Activated B cell treated with CpG ODN at 0.5 μM for 24 hours (primary cell): ENCODE results near the gene SLC1A7. TPM values are rescaled to one million over a fixed set of nuclear protein-coding genes. Genes with fewer than 3 reads are reported as not detected.

Experiments used
- ATAC-seq: fragments of 200-7000 bp; cut with Tn5 transposase; one replicate; pipeline ENCODE4 v1.10.0; 2021; ENCODE audit warnings: low read depth, mild to moderate bottlenecking, moderate library complexity
- CTCF ChIA-PET: fragments of 350-600 bp; sonication (Branson Sonifier 250); formaldehyde crosslinking; loops from one replicate; lab custom pipeline; 2021; ENCODE audit warnings: antibody characterized with exemption; lab: Charles Lee
- POLR2A ChIA-PET: fragments of 350-600 bp; sonication (Branson Sonifier 250); formaldehyde crosslinking; loops from one replicate; lab custom pipeline; 2021; ENCODE audit warnings: antibody characterized with exemption; lab: Charles Lee
- DNase-seq: peaks from one replicate; pipeline ENCODE4 v3.0.0; 2022
- H3K27ac Mint-ChIP-seq: one replicate; pipeline ENCODE4 v1.8.0; 2020; ENCODE audit warnings: mixed read lengths
- H3K27me3 Mint-ChIP-seq: one replicate; pipeline ENCODE4 v1.8.0; 2021; ENCODE audit warnings: mixed read lengths
- H3K36me3 Mint-ChIP-seq: one replicate; pipeline ENCODE4 v1.8.0; 2021; ENCODE audit warnings: low read depth, mixed read lengths
- H3K4me1 Mint-ChIP-seq: one replicate; pipeline ENCODE4 v1.8.0; 2021; ENCODE audit warnings: mixed read lengths
- H3K4me3 Mint-ChIP-seq: one replicate; pipeline ENCODE4 v1.8.0; 2020; ENCODE audit warnings: mild to moderate bottlenecking, mixed read lengths
- H3K9me3 Mint-ChIP-seq: one replicate; pipeline ENCODE4 v1.8.0; 2020; ENCODE audit warnings: mixed read lengths
- intact Hi-C: fragments of 100-400 bp; cut with micrococcal nuclease; formaldehyde crosslinking; loops from one replicate; pipeline ENCODE4 v1.15.1; 2024
- total RNA-seq: library from RNA; stranded (reverse); gene quantifications from 2 replicates; pipeline ENCODE4 v1.2.3, GENCODE V29; 2022
- TF ChIP-seq, protein P1 (sequence below): fragments of 200-600 bp; IDR thresholded peaks from one replicate; pipeline ENCODE4 v1.8.0; 2022; ENCODE audit warnings: antibody characterized with exemption, mild to moderate bottlenecking

Gene SLC1A7
- total RNA-seq, 1 donor from 2014 or later: not detected

- CTCF ChIA-PET: no interaction called here
- TF ChIP-seq, protein P1, sequence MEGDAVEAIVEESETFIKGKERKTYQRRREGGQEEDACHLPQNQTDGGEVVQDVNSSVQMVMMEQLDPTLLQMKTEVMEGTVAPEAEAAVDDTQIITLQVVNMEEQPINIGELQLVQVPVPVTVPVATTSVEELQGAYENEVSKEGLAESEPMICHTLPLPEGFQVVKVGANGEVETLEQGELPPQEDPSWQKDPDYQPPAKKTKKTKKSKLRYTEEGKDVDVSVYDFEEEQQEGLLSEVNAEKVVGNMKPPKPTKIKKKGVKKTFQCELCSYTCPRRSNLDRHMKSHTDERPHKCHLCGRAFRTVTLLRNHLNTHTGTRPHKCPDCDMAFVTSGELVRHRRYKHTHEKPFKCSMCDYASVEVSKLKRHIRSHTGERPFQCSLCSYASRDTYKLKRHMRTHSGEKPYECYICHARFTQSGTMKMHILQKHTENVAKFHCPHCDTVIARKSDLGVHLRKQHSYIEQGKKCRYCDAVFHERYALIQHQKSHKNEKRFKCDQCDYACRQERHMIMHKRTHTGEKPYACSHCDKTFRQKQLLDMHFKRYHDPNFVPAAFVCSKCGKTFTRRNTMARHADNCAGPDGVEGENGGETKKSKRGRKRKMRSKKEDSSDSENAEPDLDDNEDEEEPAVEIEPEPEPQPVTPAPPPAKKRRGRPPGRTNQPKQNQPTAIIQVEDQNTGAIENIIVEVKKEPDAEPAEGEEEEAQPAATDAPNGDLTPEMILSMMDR: no peak
- Mint-ChIP-seq H3K9me3 (no peaks in the 10 kb centered on the region), H3K4me3 (no peak overlapping the region), H3K4me1 (no peaks in the 10 kb centered on the region), H3K36me3 (no peaks in the 10 kb centered on the region), H3K27me3 (peaks cover 12% of the 10 kb centered on the region), H3K27ac (no peak overlapping the region)
- ATAC-seq (no peak), DNase-seq (no peak)
- intact Hi-C loops: no loop called here
- POLR2A ChIA-PET: no interaction called here
These were observed 14.9 kb downstream of the SLC1A7 start for GRCh38 chr1:53127546-53127945.

DNA sequence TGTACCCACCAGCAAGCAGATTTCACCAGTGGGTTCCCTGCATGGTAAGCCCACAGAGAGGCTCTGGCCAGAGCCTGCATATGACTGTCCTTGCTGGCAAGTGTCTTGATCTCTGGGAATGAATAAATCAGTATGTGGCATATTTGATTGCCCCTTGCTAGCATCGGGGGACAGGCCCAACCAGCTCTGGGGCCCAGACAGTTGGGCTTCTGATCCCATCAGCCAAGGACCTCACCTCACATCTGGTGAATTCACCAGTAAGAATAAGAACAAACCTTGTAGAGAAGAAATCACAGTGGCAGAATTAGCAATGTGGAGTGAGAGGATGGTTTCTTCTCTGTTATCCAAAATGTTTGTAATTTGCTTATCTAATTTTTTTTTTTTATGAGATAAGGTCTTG lies 15.9 kb downstream of the SLC1A7 start:
- no peak for ATAC-seq

GRCh38 chr1:53125623-53126360 lies 16.6 kb downstream of the SLC1A7 start:
- Mint-ChIP-seq H3K4me3 (no peak overlapping the region), H3K4me1 (no peaks in the 10 kb centered on the region), H3K27me3 (peaks cover 15% of the 10 kb centered on the region), H3K27ac (no peak overlapping the region), H3K36me3 (no peaks in the 10 kb centered on the region), H3K9me3 (no peaks in the 10 kb centered on the region)
- ATAC-seq (no peak), DNase-seq (no peak)
- TF ChIP-seq, protein P1: no peak
- intact Hi-C loops: no loop called here
- ChIA-PET CTCF (no interaction called here), POLR2A (no interaction called here)

More for the DNA sequence above, 15.9 kb downstream of the SLC1A7 start:
- no peak overlapping the region for H3K4me3 Mint-ChIP-seq
- H3K27ac Mint-ChIP-seq: no peak overlapping the region
- TF ChIP-seq, protein P1: no peak
- CTCF ChIA-PET: no interaction called here
- peaks cover 12% of the 10 kb centered on the region for H3K27me3 Mint-ChIP-seq
- POLR2A ChIA-PET: no interaction called here
- no peak for DNase-seq
- no peaks in the 10 kb centered on the region for H3K36me3 Mint-ChIP-seq
- no peaks in the 10 kb centered on the region for H3K4me1 Mint-ChIP-seq
- H3K9me3 Mint-ChIP-seq: no peaks in the 10 kb centered on the region
- intact Hi-C loops: no loop called here

DNA sequence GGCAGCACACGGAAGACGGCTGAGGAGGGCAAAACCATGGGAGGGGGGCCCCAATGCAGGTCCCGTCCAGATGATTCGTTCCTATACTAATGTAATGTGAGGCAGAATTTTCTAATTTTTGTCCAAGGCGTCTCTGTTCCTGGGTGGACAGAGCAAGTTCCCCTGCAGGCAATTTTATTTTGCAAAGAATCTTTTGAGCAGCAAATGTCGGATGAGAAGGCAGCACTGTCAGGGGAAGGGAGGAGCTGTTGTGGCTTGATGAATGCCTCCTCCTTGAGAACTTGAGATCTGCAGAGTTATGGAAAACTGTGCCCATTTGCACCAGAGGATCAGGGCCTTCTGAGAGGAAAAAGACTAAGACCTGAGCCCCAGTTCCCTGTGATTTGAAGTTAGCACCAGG lies 17.3 kb downstream of the SLC1A7 start:
- Mint-ChIP-seq H3K27ac (no peak overlapping the region), H3K27me3 (peaks cover 15% of the 10 kb centered on the region), H3K9me3 (no peaks in the 10 kb centered on the region), H3K4me1 (no peaks in the 10 kb centered on the region), H3K36me3 (no peaks in the 10 kb centered on the region), H3K4me3 (no peak overlapping the region)
- no peak for ATAC-seq
- intact Hi-C loops: no loop called here
- CTCF ChIA-PET: no interaction called here
- TF ChIP-seq, protein P1: no peak
- POLR2A ChIA-PET: no interaction called here
- DNase-seq: no peak

GRCh38 chr1:53123453-53124140 lies 18.8 kb downstream of the SLC1A7 start:
- no peak overlapping the region for H3K4me3 Mint-ChIP-seq
- H3K27ac Mint-ChIP-seq: no peak overlapping the region
- no peaks in the 10 kb centered on the region for H3K36me3 Mint-ChIP-seq
- H3K27me3 Mint-ChIP-seq: peaks cover 15% of the 10 kb centered on the region
- no peaks in the 10 kb centered on the region for H3K4me1 Mint-ChIP-seq
- intact Hi-C loops: no loop called here
- H3K9me3 Mint-ChIP-seq: no peaks in the 10 kb centered on the region
- ChIA-PET POLR2A (no interaction called here), CTCF (no interaction called here)
- no peak for ATAC-seq
- TF ChIP-seq, protein P1: no peak
- DNase-seq: no peak
